Peyer's patch (tissue), 4 donors: Measurements from ENCODE around the gene SMARCD3. TPM values are rescaled to one million over a fixed set of nuclear protein-coding genes. Genes with fewer than 3 reads are reported as not detected.
A peak's percentile ranks its signal among the peaks of the same experiment; 100 is the strongest.

Experiments used
- DNase-seq, 3 donors: peaks; one replicate each; pipeline ENCODE4 v3.0.0-alpha.2; 2017 to 2019
- H3K27ac ChIP-seq, 4 donors: fragments of 200-600 bp; sonication (generic); one replicate each; pipeline ENCODE4 v1.5.1; 2016 to 2019
- H3K27me3 ChIP-seq, 2 donors: fragments of 200-600 bp; sonication (generic); one replicate each; pipeline ENCODE4 v1.5.1; 2019
- H3K36me3 ChIP-seq, 3 donors: fragments of 200-600 bp; sonication (generic); one replicate each; pipeline ENCODE4 v1.5.1; 2016 to 2019
- H3K4me1 ChIP-seq, 4 donors: fragments of 200-600 bp; sonication (generic); one replicate each; pipeline ENCODE4 v1.5.1; 2016 to 2019
- H3K4me3 ChIP-seq, 4 donors: fragments of 200-600 bp; sonication (generic); 1 replicate in 3 of 4; 2 replicates in 1 of 4; pipeline ENCODE4 v1.5.1; 2016 to 2019; ENCODE audit warnings: mild to moderate bottlenecking in 1 of 4
- H3K9me3 ChIP-seq, 4 donors: fragments of 200-600 bp; sonication (generic); one replicate each; pipeline ENCODE4 v1.5.1; 2016 to 2019; ENCODE audit warnings: mild to moderate bottlenecking in 1 of 4
- CTCF ChIP-seq, 6 experiments: fragments of 450-650 bp in 4 of 6; fragments of 200-600 bp in 2 of 6; sonication (generic) in 1 of 6; IDR thresholded peaks; one replicate each; pipeline ENCODE4 v1.5.1; 2017 to 2019; ENCODE audit warnings: antibody characterized with exemption in 6 of 6, mild to moderate bottlenecking in 3 of 6, moderate library complexity in 1 of 6
- POLR2A ChIP-seq, 2 donors: fragments of 450-650 bp; IDR thresholded peaks; one replicate each; pipeline ENCODE4 v1.5.1; 2017; ENCODE audit warnings: antibody characterized with exemption in 2 of 2, mild to moderate bottlenecking in 2 of 2, moderate library complexity in 2 of 2
- total RNA-seq, 4 donors: library from RNA; depleted of rRNA; stranded (reverse); fragments of >200 nt; gene quantifications; one replicate each; pipeline ENCODE4 v1.1.0, GENCODE V29; 2016

Gene SMARCD3
- total RNA-seq, 4 donors from 2014 or later, result 1.2 to 61.1 (median 18.3) TPM

DNA sequence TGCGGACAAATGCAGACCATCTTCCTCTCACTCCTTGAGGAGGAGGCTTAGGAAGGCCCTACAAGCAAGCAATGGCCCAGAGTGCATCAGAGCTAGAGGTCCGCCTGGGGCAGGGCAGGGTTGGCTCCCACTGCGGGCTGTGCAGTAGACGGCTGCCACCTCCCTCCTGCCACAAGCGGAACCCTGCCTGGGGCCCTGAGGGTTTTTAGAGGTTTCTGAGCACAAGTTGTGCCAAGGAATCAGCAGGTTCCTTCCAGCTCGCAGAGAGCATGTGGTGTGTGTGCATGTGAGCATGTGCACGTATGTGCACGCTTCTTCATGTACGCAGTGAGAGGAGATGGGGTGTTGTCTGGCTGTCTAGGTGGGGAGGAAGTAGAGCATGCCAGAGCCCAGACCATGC, 25.9 kb upstream of the SMARCD3 start:
- Histone ChIP-seq H3K27ac (no peak overlapping the region), H3K4me1 (peaks cover 0 to 16% (median 0%) of the 10 kb centered on the region in 4 donors), H3K9me3 (no peaks in the 10 kb centered on the region), H3K4me3 (no peak overlapping the region), H3K27me3 (no peaks in the 10 kb centered on the region), H3K36me3 (no peaks in the 10 kb centered on the region)
- TF ChIP-seq CTCF (IDR thresholded peaks at IDR 0.05), result no peak
- no peak for TF ChIP-seq POLR2A (IDR thresholded peaks at IDR 0.05)
- DNase-seq, result no peak

DNA sequence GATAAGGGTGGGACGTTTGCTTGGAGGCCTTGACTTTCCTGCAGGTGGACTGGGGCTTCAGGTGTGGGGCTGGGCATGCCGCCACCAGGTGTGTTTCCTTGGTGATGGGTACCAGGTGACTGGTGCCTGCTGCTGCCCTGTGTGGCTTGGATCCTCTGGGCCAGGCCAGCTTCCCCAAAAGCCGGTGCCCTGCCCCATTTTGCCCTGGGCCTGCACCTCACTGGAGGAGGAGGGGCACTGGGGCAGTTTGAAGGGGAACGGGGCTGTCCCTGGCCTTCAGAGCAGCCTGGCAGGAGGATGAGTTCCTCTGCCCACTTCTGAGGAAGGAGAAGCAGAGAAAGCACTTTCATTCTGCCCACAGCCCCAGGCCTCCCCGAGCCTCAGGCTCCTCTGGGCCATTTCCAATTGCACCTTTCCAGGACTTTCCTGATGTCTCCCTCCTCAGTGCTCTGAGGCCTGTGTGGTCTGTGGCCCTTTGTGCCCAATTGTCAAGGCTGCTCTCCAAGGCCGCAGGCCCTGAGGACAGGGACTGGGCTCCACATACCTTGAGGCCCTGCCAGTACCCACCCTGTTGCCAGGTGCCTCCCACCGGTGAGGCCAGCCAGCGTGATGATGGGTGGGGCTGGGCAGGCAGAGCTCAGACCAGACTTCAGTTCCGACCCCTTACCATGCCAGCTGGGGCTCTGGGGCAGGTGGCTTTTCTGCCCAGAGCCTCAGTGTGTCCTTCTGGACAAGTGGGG, 25.3 kb upstream of the SMARCD3 start:
- no peak overlapping the region for H3K4me3 ChIP-seq

DNA sequence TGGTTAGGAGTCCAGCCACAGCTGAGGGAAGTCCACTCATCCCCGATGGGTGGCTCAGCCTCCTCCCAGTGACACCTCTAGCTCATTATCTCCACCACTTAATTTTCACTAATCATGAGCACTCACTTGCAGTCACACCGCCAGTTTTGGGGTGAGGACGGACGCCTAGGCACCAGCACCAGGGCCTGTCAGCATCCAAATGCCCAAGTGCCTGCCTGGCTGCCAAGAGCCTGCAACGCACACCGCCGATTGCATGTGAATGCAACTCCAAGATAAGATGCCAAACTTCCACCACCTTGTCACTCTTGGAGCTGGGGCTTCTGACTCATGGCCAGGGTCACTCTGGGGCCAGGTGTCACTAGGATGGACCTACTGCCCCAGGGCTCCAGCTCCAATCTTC, 24.4 kb upstream of the SMARCD3 start:
- no peaks in the 10 kb centered on the region for H3K9me3 ChIP-seq
- DNase-seq, result no peak
- H3K27me3 ChIP-seq, result no peaks in the 10 kb centered on the region
- H3K4me3 ChIP-seq, result no peak overlapping the region
- no peak for TF ChIP-seq CTCF (IDR thresholded peaks at IDR 0.05)
- TF ChIP-seq POLR2A (IDR thresholded peaks at IDR 0.05), result no peak
- no peaks in the 10 kb centered on the region for H3K36me3 ChIP-seq
- H3K27ac ChIP-seq, result peak overlapping the region in 2 of 4 donors; percentile 67 to 70
- H3K4me1 ChIP-seq, result peaks cover 0 to 16% (median 0%) of the 10 kb centered on the region in 4 donors

More for the DNA sequence above, 25.3 kb upstream of the SMARCD3 start:
- Histone ChIP-seq H3K27ac (no peak overlapping the region), H3K9me3 (no peaks in the 10 kb centered on the region), H3K36me3 (no peaks in the 10 kb centered on the region), H3K27me3 (no peaks in the 10 kb centered on the region), H3K4me1 (peaks cover 0 to 16% (median 0%) of the 10 kb centered on the region in 4 donors)
- DNase-seq, result no peak
- no peak for TF ChIP-seq POLR2A (IDR thresholded peaks at IDR 0.05)
- TF ChIP-seq CTCF (IDR thresholded peaks at IDR 0.05), result no peak

- TF ChIP-seq POLR2A (IDR thresholded peaks at IDR 0.05) (no peak), CTCF (IDR thresholded peaks at IDR 0.05) (no peak)
- H3K36me3 ChIP-seq, result no peaks in the 10 kb centered on the region
- H3K27me3 ChIP-seq, result no peaks in the 10 kb centered on the region
- no peaks in the 10 kb centered on the region for H3K9me3 ChIP-seq
- H3K4me1 ChIP-seq, result peaks cover 0 to 14% (median 0%) of the 10 kb centered on the region in 4 donors
- no peak overlapping the region for H3K4me3 ChIP-seq
- DNase-seq, result no peak
- peak overlapping the region in 3 of 4 donors; percentile 10 to 70 (median 67) for H3K27ac ChIP-seq
These were observed 23.9 kb upstream of the SMARCD3 start for GRCh38 chr7:151272405-151272804.

GRCh38 chr7:151271699-151272355, 23.3 kb upstream of the SMARCD3 start:
- Histone ChIP-seq H3K27ac (peak overlapping the region in 3 of 4 donors; percentile 10 to 70 (median 67)), H3K27me3 (no peaks in the 10 kb centered on the region)

More at GRCh38 chr7:151271699-151272355, 23.3 kb upstream of the SMARCD3 start:
- peak in 1 of 3 donors; percentile 68 for DNase-seq
- Histone ChIP-seq H3K4me1 (peaks cover 0 to 11% (median 0%) of the 10 kb centered on the region in 4 donors), H3K36me3 (no peaks in the 10 kb centered on the region), H3K9me3 (no peaks in the 10 kb centered on the region), H3K4me3 (no peak overlapping the region)
- TF ChIP-seq CTCF (IDR thresholded peaks at IDR 0.05) (no peak), POLR2A (IDR thresholded peaks at IDR 0.05) (no peak)
